ENCODE measurements around the gene NKX2-3. TPM values are rescaled to one million over a fixed set of nuclear protein-coding genes. Genes with fewer than 3 reads are reported as not detected.
A peak's percentile ranks its signal among the peaks of the same experiment; 100 is the strongest.

NKX2-3 gene
- total RNA-seq, result not detected
- not detected for polyA plus RNA-seq

DNA sequence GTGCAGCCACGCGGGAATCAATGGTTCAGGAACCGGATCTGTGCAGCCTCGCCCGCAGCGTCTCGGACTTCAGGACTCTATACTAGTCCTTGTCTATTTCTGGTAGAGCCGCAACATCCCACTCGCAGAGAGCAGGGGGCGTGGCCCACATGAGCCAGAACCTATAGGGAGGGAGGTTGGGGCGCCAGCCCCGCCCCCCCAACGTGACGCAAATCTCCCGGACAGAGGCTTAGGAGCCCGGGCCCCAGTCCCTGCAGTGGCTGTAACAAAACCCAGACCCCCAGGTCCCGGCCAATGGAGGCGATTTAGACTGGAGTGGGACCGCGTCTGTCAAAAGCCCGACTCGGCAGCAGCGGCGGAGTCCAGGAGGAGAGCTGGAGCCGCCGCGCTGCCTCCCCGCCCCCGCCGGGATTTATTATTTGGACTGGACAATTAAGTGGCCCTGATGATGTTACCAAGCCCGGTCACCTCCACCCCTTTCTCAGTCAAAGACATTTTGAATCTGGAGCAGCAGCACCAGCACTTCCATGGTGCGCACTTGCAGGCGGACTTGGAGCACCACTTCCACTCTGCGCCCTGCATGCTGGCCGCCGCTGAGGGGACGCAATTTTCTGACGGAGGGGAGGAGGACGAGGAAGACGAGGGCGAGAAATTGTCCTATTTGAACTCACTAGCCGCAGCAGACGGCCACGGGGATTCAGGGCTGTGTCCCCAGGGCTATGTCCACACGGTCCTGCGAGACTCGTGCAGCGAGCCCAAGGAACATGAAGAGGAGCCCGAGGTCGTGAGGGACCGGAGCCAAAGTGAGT, at the start of gene NKX2-3:
NKX2-3 (plus strand) TSS at position 256 of the 809 bp plus-strand sequence; CDS start at position 446, 190 bp downstream.
- Mint-ChIP-seq H3K36me3 (no peaks in the 10 kb centered on the region), H3K27ac (peak within 1 kb of the TSS in 1 of 8 donors; percentile 44), H3K4me3 (peak within 1 kb of the TSS in 6 of 7 donors; percentile 22 to 81 (median 44)), H3K4me1 (peaks cover 31 to 67% (median 59%) of the 10 kb centered on the region in 3 donors), H3K9me3 (peaks cover 0 to 6% (median 0%) of the 10 kb centered on the region in 5 donors), H3K27me3 (peaks cover 71 to 79% of the 10 kb centered on the region in 2 donors)
- Histone ChIP-seq H3K4me1 (ENCODE audit: insufficient read depth, low read length) (no peaks in the 10 kb centered on the region), H3K36me3 (ENCODE audit: insufficient read depth, low read length) (no peaks in the 10 kb centered on the region), H3K27me3 (ENCODE audit: insufficient read depth, low read length, poor library complexity, severe bottlenecking) (peaks cover 66% of the 10 kb centered on the region), H3K27ac (ENCODE audit: low read depth, low read length) (no peak within 1 kb of the TSS), H3K4me3 (ENCODE audit: low read length) (no peak within 1 kb of the TSS), H3K9me3 (ENCODE audit: low read length) (no peaks in the 10 kb centered on the region)
- ChIA-PET POLR2A (no interaction called here), CTCF (no interaction called here)
- no peak for DNase-seq

DNA sequence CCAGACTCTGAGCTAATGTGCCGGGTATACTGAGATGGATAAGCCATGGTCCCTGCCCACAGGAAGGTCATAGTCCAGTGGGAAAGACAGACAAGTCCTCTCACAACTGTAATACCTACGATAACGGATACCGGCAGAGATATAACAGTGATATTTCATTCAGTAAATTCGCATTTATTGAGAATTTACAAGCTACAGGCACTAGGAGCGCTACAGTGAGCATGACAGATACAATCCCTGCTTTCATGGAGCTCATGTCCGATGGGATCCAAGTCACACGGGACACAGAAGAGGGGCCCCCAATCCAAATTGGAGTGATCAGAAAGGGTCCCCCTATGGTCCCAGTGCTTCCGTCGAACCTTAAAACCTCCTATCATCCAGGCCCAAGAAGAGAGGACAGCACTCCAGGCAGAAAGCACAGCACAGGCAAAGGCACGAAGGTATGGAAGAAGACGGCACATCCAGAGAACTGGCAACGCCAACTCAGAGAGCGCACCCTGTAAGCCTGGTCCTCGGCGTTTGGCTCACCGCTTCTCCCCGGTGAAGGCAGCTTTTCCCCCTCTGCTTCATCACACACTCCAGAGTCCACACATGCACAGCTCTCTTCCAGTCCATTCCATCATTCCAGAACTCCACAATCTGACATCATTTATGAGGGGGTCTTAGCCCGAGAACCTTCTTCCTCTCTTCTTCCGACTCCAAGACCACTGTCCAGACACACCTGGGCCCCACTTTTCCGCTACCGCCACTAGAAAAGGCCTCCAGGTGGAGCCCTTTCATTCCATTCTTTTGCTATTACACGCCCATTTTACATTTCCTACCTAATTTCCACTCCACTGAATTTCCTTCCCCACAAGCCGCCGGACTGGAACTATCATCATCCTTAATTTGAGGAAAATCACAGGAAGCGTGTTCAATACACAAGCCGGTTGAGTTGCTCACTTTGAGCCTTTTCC, 47.8 kb upstream of the NKX2-3 start:
- Mint-ChIP-seq H3K4me1 (no peaks in the 10 kb centered on the region), H3K27ac (peak overlapping the region in 1 of 8 donors; percentile 4), H3K36me3 (peaks cover 0 to 3% (median 0%) of the 10 kb centered on the region in 3 donors), H3K4me3 (peak overlapping the region in 1 of 7 donors; percentile 23), H3K9me3 (no peaks in the 10 kb centered on the region), H3K27me3 (peaks cover 10 to 62% of the 10 kb centered on the region in 2 donors)
- no peak overlapping the region for H3K27ac ChIP-seq (ENCODE audit: low read depth, low read length)
- no peaks in the 10 kb centered on the region for H3K4me1 ChIP-seq (ENCODE audit: insufficient read depth, low read length)
- DNase-seq, result no peak
- no peaks in the 10 kb centered on the region for H3K9me3 ChIP-seq (ENCODE audit: low read length)
- no peaks in the 10 kb centered on the region for H3K27me3 ChIP-seq (ENCODE audit: insufficient read depth, low read length, poor library complexity, severe bottlenecking)
- POLR2A ChIA-PET, result no interaction called here
- CTCF ChIA-PET, result no interaction called here
- H3K36me3 ChIP-seq (ENCODE audit: insufficient read depth, low read length), result no peaks in the 10 kb centered on the region
- H3K4me3 ChIP-seq (ENCODE audit: low read length), result no peak overlapping the region

DNA sequence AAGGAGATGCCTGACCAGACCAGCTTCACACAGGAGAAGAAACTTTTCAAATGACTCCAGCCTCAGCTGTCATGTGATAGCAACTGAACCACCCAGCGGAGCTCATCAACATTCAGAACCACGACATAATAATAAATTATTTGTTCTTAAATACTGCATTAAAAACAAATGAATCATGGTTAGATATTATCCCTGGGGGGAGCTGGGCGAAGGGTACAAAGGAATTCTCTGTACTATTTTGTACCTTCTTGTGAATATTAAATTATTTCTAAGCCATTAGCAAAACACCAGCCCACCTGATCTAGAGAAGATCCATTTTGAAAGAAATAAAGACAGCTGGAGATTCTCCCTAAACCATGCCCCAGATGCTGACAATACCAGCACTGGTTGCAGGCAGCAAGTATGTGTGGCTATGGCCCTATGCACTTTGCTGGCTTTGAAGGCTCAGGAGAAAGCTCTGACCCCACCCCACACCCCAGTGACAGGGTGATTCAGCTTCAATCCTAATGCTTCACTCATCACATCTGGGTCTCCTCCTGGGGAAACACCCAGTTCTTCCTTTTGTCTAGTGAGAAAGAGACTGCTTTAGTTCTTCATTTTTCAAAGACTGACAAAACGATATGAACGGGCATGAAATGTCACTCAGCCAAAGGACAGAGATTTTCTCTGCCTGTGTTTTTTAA, 45.5 kb upstream of the NKX2-3 start:
- peaks cover 3% of the 10 kb centered on the region for H3K27me3 ChIP-seq (ENCODE audit: insufficient read depth, low read length, poor library complexity, severe bottlenecking)
- H3K9me3 Mint-ChIP-seq, result no peaks in the 10 kb centered on the region

DNA sequence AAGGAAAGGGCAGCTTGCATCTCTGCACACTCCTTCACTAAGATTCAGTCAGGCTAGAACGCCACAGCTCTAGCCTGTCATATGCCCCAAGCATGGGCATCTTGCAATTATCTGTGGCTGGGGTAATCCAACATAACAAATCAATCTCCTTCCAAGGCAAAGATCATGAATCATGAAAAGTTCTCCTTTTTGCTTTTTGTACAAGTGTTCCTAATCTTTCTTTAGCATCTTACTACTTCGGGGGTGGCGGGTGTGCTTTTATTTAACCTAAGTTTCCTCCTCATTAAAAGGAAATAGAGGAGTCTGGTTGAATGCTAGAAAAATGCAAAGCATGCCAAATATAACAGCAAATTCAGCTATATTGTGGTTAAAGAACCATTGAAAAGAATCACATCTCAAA, 43.5 kb upstream of the NKX2-3 start:
- Mint-ChIP-seq H3K9me3 (no peaks in the 10 kb centered on the region), H3K27me3 (peaks cover 13 to 56% of the 10 kb centered on the region in 2 donors), H3K27ac (no peak overlapping the region), H3K36me3 (no peaks in the 10 kb centered on the region), H3K4me1 (no peaks in the 10 kb centered on the region), H3K4me3 (no peak overlapping the region)
- H3K27ac ChIP-seq (ENCODE audit: low read depth, low read length), result no peak overlapping the region
- DNase-seq, result no peak
- H3K9me3 ChIP-seq (ENCODE audit: low read length), result no peaks in the 10 kb centered on the region
- ChIA-PET POLR2A (no interaction called here), CTCF (no interaction called here)
- no peaks in the 10 kb centered on the region for H3K4me1 ChIP-seq (ENCODE audit: insufficient read depth, low read length)
- H3K36me3 ChIP-seq (ENCODE audit: insufficient read depth, low read length), result no peaks in the 10 kb centered on the region
- peaks cover 3% of the 10 kb centered on the region for H3K27me3 ChIP-seq (ENCODE audit: insufficient read depth, low read length, poor library complexity, severe bottlenecking)
- no peak overlapping the region for H3K4me3 ChIP-seq (ENCODE audit: low read length)

More for the DNA sequence above, 45.5 kb upstream of the NKX2-3 start:
- Mint-ChIP-seq H3K4me3 (no peak overlapping the region), H3K4me1 (no peaks in the 10 kb centered on the region), H3K36me3 (peaks cover 0 to 3% (median 0%) of the 10 kb centered on the region in 3 donors), H3K27me3 (peaks cover 9 to 67% of the 10 kb centered on the region in 2 donors), H3K27ac (no peak overlapping the region)
- no peak for DNase-seq
- no peaks in the 10 kb centered on the region for H3K36me3 ChIP-seq (ENCODE audit: insufficient read depth, low read length)
- CTCF ChIA-PET, result no interaction called here
- no peak overlapping the region for H3K4me3 ChIP-seq (ENCODE audit: low read length)
- POLR2A ChIA-PET, result no interaction called here
- no peak overlapping the region for H3K27ac ChIP-seq (ENCODE audit: low read depth, low read length)
- no peaks in the 10 kb centered on the region for H3K9me3 ChIP-seq (ENCODE audit: low read length)
- no peaks in the 10 kb centered on the region for H3K4me1 ChIP-seq (ENCODE audit: insufficient read depth, low read length)

DNA sequence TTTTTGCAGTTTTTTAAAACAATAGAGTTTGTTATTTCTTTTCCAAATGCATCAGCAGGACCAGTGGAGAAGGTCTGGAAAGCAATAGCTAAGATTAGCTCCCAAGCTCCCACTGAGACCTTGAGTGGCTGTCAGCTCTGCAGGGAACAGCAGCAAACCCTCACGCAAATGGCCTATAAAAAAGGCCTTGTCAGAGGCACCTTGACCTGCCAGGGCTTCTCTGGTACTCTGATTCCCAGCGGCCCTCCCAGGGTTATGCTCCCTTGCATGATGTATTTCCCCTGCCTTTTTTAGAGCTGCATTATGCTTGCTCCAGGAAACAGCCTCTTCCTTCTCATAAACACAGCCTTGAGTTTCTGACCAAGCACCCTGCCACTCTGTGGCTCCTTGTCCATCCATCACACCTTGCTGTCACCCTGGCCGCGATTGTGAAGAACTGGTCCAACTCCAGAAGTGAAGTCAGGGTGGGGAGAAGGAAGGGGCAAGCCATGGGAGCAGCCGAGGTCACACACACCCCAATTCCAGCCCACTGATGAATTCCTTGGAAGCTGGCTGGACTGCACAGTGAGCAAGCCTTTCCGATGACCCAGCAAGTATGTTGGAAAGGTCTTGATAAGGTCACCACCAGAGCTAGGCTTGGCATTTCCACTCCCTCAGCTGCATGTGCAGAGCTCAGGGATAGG, 35.3 kb upstream of the NKX2-3 start:
- no peaks in the 10 kb centered on the region for H3K4me1 Mint-ChIP-seq
- Histone ChIP-seq H3K36me3 (ENCODE audit: insufficient read depth, low read length) (no peaks in the 10 kb centered on the region), H3K4me1 (ENCODE audit: insufficient read depth, low read length) (no peaks in the 10 kb centered on the region), H3K27me3 (ENCODE audit: insufficient read depth, low read length, poor library complexity, severe bottlenecking) (no peaks in the 10 kb centered on the region), H3K4me3 (ENCODE audit: low read length) (no peak overlapping the region), H3K27ac (ENCODE audit: low read depth, low read length) (no peak overlapping the region), H3K9me3 (ENCODE audit: low read length) (no peaks in the 10 kb centered on the region)
- H3K27me3 Mint-ChIP-seq, result peaks cover 7 to 27% of the 10 kb centered on the region in 2 donors
- ChIA-PET POLR2A (no interaction called here), CTCF (no interaction called here)
- H3K27ac Mint-ChIP-seq, result no peak overlapping the region
- H3K36me3 Mint-ChIP-seq, result peaks cover 0 to 4% (median 0%) of the 10 kb centered on the region in 3 donors
- no peak for DNase-seq
- H3K4me3 Mint-ChIP-seq, result no peak overlapping the region
- peaks cover 4 to 11% (median 9%) of the 10 kb centered on the region in 5 donors for H3K9me3 Mint-ChIP-seq

DNA sequence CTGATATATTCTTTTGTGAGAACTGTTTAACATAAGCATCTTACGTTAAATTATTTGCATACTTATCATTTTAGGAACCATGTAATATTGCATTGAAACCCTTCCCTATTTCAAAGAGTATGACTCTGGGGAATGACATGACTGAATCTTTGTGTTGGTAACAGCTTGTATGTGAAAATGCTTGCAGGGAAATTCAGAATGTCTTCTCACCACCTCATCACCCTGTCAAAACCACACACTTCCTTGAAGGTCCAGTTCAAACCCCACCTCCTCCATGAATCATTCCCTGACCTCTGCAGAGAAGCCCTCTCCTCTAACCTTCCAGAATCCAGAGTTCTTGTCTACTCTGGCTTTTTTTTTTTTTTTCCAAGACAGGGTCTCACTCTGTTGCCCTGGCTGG, 26.3 kb upstream of the NKX2-3 start:
- Mint-ChIP-seq H3K4me1 (no peaks in the 10 kb centered on the region), H3K9me3 (peaks cover 0 to 4% (median 0%) of the 10 kb centered on the region in 5 donors), H3K27me3 (peaks cover 8 to 57% of the 10 kb centered on the region in 2 donors), H3K4me3 (no peak overlapping the region), H3K36me3 (no peaks in the 10 kb centered on the region), H3K27ac (no peak overlapping the region)
- no peaks in the 10 kb centered on the region for H3K27me3 ChIP-seq (ENCODE audit: insufficient read depth, low read length, poor library complexity, severe bottlenecking)
- no peak overlapping the region for H3K4me3 ChIP-seq (ENCODE audit: low read length)
- CTCF ChIA-PET, result no interaction called here
- no peaks in the 10 kb centered on the region for H3K36me3 ChIP-seq (ENCODE audit: insufficient read depth, low read length)
- no peaks in the 10 kb centered on the region for H3K9me3 ChIP-seq (ENCODE audit: low read length)
- H3K4me1 ChIP-seq (ENCODE audit: insufficient read depth, low read length), result no peaks in the 10 kb centered on the region
- no peak overlapping the region for H3K27ac ChIP-seq (ENCODE audit: low read depth, low read length)
- no peak for DNase-seq
- POLR2A ChIA-PET, result no interaction called here

DNA sequence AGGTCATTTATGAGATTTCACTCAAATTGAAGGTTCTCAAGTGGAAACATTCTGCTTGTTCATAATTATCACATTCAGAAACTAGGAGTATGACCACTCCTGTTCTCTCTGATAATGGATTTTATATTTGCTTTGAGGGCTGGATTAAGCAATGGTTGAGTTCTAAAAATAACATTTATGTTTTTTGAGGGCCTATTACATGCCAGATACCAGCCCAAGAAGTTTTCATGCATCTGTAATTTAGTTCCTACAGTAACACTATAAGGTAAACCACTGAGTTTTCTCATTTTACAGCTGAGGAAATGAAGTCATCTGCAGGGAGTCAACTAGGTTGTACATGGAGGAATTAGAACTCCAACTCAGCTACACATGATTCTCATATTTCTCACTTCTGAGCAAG, 25.5 kb upstream of the NKX2-3 start:
- no peak overlapping the region for H3K27ac ChIP-seq (ENCODE audit: low read depth, low read length)
- Mint-ChIP-seq H3K36me3 (no peaks in the 10 kb centered on the region), H3K4me3 (no peak overlapping the region), H3K9me3 (peaks cover 0 to 4% (median 0%) of the 10 kb centered on the region in 5 donors), H3K27ac (no peak overlapping the region), H3K27me3 (peaks cover 8 to 63% of the 10 kb centered on the region in 2 donors), H3K4me1 (no peaks in the 10 kb centered on the region)
- no peak overlapping the region for H3K4me3 ChIP-seq (ENCODE audit: low read length)
- no peaks in the 10 kb centered on the region for H3K9me3 ChIP-seq (ENCODE audit: low read length)
- no peaks in the 10 kb centered on the region for H3K4me1 ChIP-seq (ENCODE audit: insufficient read depth, low read length)
- no peaks in the 10 kb centered on the region for H3K27me3 ChIP-seq (ENCODE audit: insufficient read depth, low read length, poor library complexity, severe bottlenecking)
- H3K36me3 ChIP-seq (ENCODE audit: insufficient read depth, low read length), result no peaks in the 10 kb centered on the region
- DNase-seq, result no peak
- ChIA-PET POLR2A (no interaction called here), CTCF (no interaction called here)

Measured in CD8-positive, alpha-beta memory T cell (primary cell).